Stimulated activated CD4-positive, alpha-beta T cell treated with anti-CD3 and anti-CD28 coated beads, Interleukin-4, amount 100 ng/mL, for 48 hours (primary cell): Measurements from ENCODE around the gene PHYHIPL.
"Not testable (repeated sequence)": the region's sequence is repeated elsewhere in the genome, so short reads cannot be mapped to it uniquely, and the experiment has no call there.

Experiments used
- DNase-seq, 2 donors: peaks; one replicate each; pipeline ENCODE4 v3.0.0-alpha.2; 2020; ENCODE audit warnings: low read depth in 2 of 2

Gene PHYHIPL

DNA sequence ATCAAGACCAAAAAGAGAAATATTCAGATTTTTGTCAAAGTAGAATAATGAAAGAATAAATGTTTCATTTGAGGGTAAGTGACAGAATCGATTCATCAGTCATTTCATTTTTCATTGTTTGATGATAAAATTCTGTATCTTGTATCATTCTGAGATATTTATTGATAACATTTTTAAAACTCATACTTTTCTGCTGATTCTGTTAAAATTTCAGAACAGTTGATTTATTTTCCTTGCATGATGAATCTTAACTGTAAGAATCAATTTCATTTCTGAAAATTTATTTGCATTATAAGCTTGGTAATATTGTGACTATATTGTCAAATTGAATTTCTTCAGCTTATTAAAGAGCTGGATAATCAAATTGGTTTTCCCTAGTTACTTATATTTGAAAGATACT lies 13.9 kb downstream of the PHYHIPL start:
- no peak for DNase-seq

- no peak for DNase-seq
These were observed 29.8 kb downstream of the PHYHIPL start for GRCh38 chr10:59206204-59206720.

DNA sequence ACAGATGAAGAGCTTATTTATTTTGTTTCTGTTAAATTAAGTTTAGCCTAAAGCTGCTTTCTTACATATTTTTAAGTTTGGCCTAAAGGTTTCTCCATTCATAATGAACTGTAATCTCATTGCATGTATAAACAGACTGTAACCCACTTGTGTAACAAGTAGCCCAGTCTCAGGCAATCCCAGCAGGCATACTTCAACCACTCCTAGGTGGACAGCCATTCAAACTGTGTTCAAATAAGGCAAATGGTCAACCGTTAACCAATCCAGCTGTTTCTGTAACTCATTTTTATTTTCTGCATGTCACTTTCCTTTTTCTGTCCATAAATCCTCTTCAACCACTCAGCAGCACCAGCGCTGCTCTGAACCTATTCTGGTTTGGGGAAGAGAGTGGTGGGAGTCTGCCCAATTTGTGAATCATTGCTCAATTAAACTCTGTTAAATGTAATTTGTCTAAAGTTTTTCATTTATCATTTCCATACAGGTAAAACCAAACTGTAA lies 35.9 kb downstream of the PHYHIPL start:
- DNase-seq: no peak

DNA sequence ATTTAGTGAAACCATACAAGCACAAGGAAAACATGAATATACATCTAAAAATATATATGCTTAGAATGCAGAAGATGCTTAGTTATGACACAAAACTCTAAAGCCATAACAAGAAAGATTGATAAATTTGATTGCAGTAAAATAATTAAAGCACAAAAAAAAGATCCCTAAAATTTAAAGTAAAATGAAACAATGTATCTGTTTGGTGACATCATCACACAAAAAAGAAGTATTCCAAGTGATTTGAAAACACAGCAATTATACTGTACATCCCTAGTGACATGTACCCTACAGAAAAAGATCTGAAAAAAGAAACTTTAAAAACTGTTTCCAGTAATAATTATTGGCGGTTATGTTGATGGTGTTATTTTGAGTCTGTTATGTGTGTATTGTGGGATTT lies 37.7 kb downstream of the PHYHIPL start:
- no peak for DNase-seq

- no peak for DNase-seq
These were observed 39.9 kb downstream of the PHYHIPL start for GRCh38 chr10:59216178-59216869.

GRCh38 chr10:59222788-59223187 lies 46.3 kb downstream of the PHYHIPL start:
- no peak for DNase-seq

GRCh38 chr10:59223597-59223996 lies 47.2 kb downstream of the PHYHIPL start:
- not testable (repeated sequence) for DNase-seq

- no peak for DNase-seq
These were observed 48.8 kb downstream of the PHYHIPL start for GRCh38 chr10:59225211-59225610.

DNA sequence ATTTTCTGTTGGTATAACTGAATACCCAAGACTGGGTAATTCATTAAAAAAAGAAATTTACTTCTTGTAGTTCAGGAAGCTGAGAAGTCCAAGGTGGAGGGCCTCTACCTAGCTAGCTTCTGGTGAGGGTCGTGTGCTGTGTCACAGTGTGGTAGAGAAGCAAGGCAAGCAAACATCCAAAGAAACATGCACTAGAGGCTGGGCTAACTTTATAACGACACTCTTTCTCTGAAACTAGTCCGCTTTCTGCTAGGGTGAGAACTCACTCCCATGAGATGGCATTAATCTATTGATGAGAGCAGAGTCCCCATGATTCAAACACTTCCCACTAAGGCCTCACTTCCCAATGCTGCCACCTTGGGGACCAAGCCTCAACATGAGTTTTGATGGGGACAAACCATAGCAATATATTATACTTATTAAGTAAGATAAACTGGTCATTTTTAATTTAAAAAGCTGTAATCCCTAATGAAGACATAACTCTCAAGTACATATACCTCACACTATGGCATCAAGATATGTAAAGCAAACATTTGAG lies 50.8 kb downstream of the PHYHIPL start:
- DNase-seq: no peak

DNA sequence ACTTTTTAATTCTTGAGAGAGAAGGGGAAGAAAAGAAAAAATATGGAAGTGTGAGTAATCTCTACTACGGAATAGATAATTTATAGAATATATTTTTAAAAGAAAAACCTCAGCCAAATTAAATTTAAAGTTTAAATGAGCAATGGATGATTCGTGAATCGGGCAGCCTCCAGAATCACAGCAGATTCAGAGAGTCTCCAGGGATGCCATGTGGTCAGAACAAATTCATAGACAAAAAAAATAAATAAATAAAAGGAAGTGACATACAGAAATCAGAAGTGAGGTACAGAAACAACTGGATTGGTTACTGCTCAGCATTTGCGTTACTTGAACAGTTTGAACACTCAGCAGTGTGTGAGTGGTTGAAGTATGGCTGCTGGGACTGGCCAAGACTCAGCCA lies 53.0 kb downstream of the PHYHIPL start:
- no peak for DNase-seq

DNA sequence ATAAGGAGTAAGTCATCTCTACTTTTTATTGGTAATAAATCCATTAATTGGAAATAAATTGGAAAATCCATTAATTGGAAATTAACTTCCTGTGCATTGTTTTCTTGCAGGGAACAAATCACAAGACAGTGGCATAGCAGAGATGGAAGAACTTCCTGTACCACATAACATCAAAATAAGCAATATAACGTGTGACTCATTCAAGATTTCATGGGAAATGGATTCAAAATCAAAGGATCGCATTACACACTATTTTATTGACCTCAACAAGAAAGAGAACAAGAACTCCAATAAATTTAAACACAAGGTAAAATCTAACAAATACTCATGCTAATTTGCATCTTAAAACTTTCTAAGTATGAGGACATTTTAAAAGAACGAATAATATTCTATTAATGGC lies 57.8 kb downstream of the PHYHIPL start:
- DNase-seq: no peak

DNA sequence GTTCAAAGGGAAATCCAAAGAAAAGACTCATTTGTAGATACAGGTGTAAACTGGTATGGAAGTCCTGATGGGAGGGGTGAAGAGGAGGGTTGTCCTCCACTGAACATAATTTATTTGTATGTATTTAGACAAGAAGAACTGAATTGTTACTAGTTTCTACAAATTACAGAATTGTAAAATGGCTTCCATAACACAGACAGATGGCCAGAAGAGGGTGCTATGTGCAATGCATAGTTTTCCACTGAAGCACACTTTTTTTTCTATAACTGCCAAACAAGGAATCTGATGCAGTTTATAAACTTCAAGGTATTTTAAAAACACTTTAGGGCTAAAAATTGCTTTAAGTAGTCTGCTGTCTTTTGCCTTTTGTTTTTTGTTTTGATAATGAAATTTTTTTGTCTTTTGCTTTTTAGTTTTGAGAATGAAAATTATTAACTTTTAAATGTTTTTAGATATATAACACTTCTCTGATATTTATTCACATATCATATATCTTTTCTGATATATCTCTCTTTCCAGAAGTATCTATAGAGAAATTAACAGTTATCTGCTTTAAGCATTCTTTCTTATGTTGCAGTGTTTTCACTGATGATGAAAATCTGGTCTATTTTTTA lies 58.5 kb downstream of the PHYHIPL start:
- no peak for DNase-seq

- DNase-seq: no peak
These were observed 59.7 kb downstream of the PHYHIPL start for GRCh38 chr10:59236064-59236697.

DNA sequence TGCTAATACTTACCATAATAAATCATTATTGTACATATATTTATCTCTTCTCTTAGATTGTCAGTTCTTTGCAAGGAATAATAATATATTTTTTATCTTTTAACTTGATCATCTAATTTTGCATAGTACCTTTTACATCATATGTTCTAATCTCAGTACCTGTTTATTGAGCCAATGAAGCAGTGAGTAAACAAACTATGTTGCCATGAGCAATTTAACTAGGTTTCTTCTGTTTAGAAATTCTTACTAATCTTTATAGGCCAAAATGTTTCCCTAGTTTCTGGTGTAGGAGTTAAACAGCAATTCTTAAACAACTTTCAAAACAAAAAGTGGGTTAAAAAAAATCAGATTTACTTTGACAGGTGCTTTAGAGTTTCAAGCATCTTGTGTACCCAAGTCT lies 61.3 kb downstream of the PHYHIPL start:
- no peak for DNase-seq

- DNase-seq: not testable (repeated sequence)
These were observed 62.7 kb downstream of the PHYHIPL start for GRCh38 chr10:59239108-59239507.

DNA sequence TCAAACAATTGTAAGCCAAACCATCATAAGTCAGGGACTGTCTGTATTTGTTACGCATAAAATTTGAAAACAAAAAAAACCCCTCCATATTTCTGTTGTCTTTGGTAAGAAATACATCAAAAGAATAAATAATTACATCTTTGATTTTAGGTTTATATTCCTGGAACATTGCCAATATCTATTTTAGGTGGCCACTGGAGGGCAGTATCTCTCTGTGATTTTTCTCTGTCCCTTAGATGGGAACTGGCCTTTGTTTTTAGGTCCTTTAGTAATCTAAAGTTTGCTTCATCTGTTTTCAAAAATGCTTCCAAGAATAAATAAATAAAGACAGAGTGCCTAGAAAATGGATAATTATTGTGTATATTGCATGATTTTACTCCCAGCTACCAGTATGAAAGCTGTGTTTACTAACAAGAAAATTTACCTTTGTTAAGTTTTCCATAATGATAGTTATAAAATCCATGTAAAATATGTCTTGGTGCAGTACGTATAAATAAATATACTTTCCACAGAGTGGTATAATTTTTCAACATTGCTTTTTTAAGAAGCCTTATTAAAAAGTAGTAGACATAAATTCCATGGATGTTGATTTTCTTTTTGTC lies 64.2 kb downstream of the PHYHIPL start:
- no peak for DNase-seq

DNA sequence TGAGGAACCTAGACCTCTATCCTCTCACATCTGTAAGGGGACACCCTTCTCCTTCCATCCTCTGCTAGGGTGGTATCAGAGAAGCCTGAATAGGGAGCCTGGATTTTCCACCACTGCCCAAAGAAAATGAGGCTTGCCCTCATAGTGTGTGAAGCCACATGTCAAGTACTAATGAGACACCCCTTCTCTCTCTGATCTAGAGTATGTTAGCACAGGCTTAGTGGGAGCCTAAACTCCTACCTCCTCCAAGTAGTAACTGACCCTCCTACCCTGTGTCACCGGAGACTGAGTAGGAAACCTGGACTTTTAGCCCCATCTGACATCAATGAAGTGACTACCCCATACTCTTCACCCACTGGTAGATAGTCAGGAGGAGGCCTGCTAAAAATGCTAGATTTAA lies 65.6 kb downstream of the PHYHIPL start:
- DNase-seq: no peak

DNA sequence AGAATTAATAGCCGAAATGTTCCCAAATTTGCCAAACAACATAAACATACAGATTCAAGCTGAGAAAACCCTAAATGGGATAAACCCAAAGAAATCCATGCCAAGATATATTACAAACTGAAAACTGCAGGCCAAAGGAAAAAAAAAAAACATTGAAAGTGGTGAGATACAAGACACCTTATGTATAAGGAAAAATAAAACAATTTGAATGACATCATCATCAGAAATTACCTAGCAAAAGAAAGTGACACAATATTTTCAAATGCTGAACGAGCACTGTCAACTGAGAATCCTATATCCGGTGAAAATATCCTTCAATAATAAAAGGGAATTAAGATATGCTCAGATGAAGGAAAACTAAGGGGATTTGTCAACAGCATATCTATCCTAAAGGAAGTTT lies 66.5 kb downstream of the PHYHIPL start:
- DNase-seq: no peak

DNA sequence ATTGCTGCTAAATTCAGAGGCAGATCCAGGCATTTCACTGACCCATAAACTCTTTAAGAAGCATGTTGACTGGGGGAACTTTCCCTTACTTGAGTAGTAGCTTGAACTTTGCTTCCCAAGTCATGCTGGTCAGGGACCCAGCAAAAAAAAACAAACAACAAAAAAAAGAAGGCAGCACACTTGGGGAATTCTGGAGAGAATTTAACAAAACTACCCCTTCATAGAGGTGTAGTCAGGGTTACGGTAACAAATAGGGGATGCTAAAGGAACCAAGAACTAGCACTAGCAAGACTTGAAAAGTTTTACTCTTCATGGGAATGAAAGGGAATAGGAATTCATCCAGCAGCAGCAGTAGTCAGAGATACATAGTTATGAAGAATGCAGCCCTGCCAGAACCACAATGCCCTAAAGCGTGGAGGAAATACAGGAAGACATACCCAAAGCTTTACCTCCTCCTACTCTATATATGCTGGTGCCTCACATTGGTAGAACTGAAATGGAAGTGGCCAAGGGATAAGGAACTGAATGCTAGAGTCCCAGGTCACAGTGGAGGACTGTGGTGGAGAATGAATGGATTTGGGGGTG lies 67.3 kb downstream of the PHYHIPL start:
- DNase-seq: no peak

GRCh38 chr10:59244871-59245270 lies 68.4 kb downstream of the PHYHIPL start:
- DNase-seq: no peak

DNA sequence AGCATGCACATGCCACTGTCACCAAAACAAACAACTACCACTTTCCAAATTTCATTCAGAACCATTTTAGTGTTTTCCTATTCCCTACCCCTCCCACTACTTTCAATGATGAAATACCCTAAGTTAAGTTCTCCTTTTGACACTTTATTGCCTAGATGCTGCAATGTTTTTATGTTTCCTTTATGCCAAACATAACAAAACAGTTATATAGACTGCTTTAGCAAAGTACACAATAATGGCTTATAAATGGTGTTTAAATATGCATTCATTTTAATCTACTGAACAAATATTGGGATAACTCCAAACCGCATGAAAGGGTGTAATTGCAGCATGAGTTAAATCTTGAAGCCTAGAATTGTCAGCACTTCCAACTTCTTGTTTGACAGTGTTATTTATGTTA lies 69.2 kb downstream of the PHYHIPL start:
- no peak for DNase-seq

DNA sequence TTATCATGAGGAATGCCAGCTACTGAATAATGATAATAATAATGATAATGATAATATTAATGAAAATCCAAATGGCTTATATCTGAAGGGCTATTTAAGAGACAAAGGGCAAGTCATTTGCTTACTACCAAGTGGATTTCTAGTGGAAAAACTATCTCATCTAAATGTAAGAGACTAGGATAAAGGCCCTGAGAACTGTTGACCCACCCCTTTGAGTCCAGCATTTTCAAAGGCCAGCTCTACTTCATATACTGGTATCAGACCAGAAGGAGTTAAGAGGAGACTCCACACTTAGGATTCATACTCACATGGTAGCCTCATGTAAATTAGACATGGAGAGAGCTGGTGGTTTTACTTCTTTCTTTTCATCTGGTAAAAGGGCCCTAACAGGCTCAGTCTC lies 76.0 kb downstream of the PHYHIPL start:
- no peak for DNase-seq
